GM18520 (cell line): ENCODE data around the gene ZBTB9.

Experiments used
- ATAC-seq: cut with Tn5 transposase; IDR thresholded peaks from one replicate; pipeline ENCODE4 v1.9.1; 2021; ENCODE audit not compliant: unreplicated experiment

The ZBTB9 gene

GRCh38 chr6:33454009-33454946, at the start of gene ZBTB9:
ZBTB9 (plus strand) TSS chr6:33454576; CDS start chr6:33455101, 525 bp downstream.
- ATAC-seq: peak; percentile 100

- ATAC-seq: no peak
These were observed 49.5 kb upstream of the ZBTB9 start for GRCh38 chr6:33404884-33405283.

GRCh38 chr6:33405386-33405940, 48.9 kb upstream of the ZBTB9 start:
- no peak for ATAC-seq

- no peak for ATAC-seq
These were observed 48.2 kb upstream of the ZBTB9 start for GRCh38 chr6:33406126-33406525.

- ATAC-seq: no peak
These were observed 47.2 kb upstream of the ZBTB9 start for GRCh38 chr6:33407132-33407718.

GRCh38 chr6:33410050-33410710, 44.2 kb upstream of the ZBTB9 start:
- peak; percentile 86 for ATAC-seq

- ATAC-seq: peak; percentile 16
These were observed 43.4 kb upstream of the ZBTB9 start, which contains the start of gene PHF1 for GRCh38 chr6:33410711-33411631. PHF1 (plus strand) TSS chr6:33411014; CDS start chr6:33412264, 1,250 bp downstream.

GRCh38 chr6:33411632-33412005, 42.8 kb upstream of the ZBTB9 start:
- ATAC-seq: no peak

GRCh38 chr6:33412140-33413009, 42.0 kb upstream of the ZBTB9 start:
- ATAC-seq: no peak

- ATAC-seq: no peak
These were observed 40.9 kb upstream of the ZBTB9 start for GRCh38 chr6:33413241-33414120.

- no peak for ATAC-seq
These were observed 39.6 kb upstream of the ZBTB9 start for GRCh38 chr6:33414592-33415271.

- ATAC-seq: no peak
These were observed 38.5 kb upstream of the ZBTB9 start for GRCh38 chr6:33415831-33416230.

GRCh38 chr6:33416386-33417127, 37.8 kb upstream of the ZBTB9 start:
- no peak for ATAC-seq

- ATAC-seq: no peak
These were observed 37.1 kb upstream of the ZBTB9 start for GRCh38 chr6:33417128-33417902.

GRCh38 chr6:33417903-33418689, 36.3 kb upstream of the ZBTB9 start, which contains the start of gene CUTA:
CUTA (minus strand) TSS chr6:33418107; CDS start chr6:33418000, 107 bp downstream.
- ATAC-seq: peak; percentile 78
